IMR-90 (cell line): Measurements from ENCODE around the gene BLTP3B. TPM values are rescaled to one million over a fixed set of nuclear protein-coding genes. Genes with fewer than 3 reads are reported as not detected.

Experiments used
- ATAC-seq: fragments of 200-7000 bp; cut with Tn5 transposase; 2 replicates; pipeline ENCODE4 v1.9.1; 2020; ENCODE audit warnings: low read depth, mild to moderate bottlenecking, moderate library complexity
- BruUV-seq: library from RNA; stranded (reverse); fragments of 400-500 nt; replicated peaks from 2 replicates; lab custom pipeline; 2021; lab: Mats Ljungman, UMichigan
- CTCF ChIA-PET: fragments of 300-600 bp; formaldehyde crosslinking; extraction: SDS; loops from one replicate; lab custom pipeline; 2021; ENCODE audit warnings: antibody characterized with exemption; lab: Yijun Ruan, JAX
- POLR2A ChIA-PET: fragments of 300-600 bp; sonication (Branson Sonifier 250); formaldehyde crosslinking; loops from one replicate; lab custom pipeline; 2022; ENCODE audit warnings: antibody characterized with exemption; ENCODE audit not compliant: unreplicated experiment; lab: Charles Lee
- DNase-seq: peaks from one replicate; pipeline ENCODE4 v3.0.0; 2013
- H2AFZ ChIP-seq: replicated peaks from 2 replicates; pipeline ENCODE3; 2013; ENCODE audit warnings: low read length, mild to moderate bottlenecking; ENCODE audit not compliant: poor library complexity
- H2AK5ac ChIP-seq: 2 replicates; pipeline ENCODE4 v1.6.1; 2013; ENCODE audit warnings: low read depth, low read length, inconsistent platforms
- H2AK9ac ChIP-seq: replicated peaks from 2 replicates; pipeline ENCODE3; 2013; ENCODE audit warnings: mild to moderate bottlenecking, low read depth, low read length, moderate library complexity; ENCODE audit not compliant: poor library complexity
- H2BK120ac ChIP-seq: 2 replicates; pipeline ENCODE4 v1.6.1; 2013; ENCODE audit warnings: low read depth, low read length, inconsistent platforms
- H2BK15ac ChIP-seq: 3 replicates; pipeline ENCODE4 v1.6.1; 2013; ENCODE audit warnings: low read depth, low read length, inconsistent platforms
- H2BK20ac ChIP-seq: 2 replicates; pipeline ENCODE4 v1.6.1; 2013; ENCODE audit warnings: low read depth, mild to moderate bottlenecking, inconsistent platforms, low read length, moderate library complexity
- H2BK5ac ChIP-seq: 2 replicates; pipeline ENCODE4 v1.6.1; 2013; ENCODE audit warnings: mild to moderate bottlenecking, low read depth, low read length, inconsistent platforms; ENCODE audit not compliant: poor library complexity, severe bottlenecking
- H3K14ac ChIP-seq: replicated peaks from 2 replicates; pipeline ENCODE4 v1.6.1; 2013; ENCODE audit warnings: low read depth, low read length, inconsistent platforms
- H3K18ac ChIP-seq: 2 replicates; pipeline ENCODE4 v1.6.1; 2013; ENCODE audit warnings: low read depth, low read length, control low read depth
- H3K23ac ChIP-seq: 2 replicates; pipeline ENCODE4 v1.6.1; 2013; ENCODE audit warnings: low read depth, low read length, inconsistent platforms
- H3K27ac ChIP-seq: 2 replicates; pipeline ENCODE4 v1.5.1; 2013; ENCODE audit warnings: mild to moderate bottlenecking, control low read depth, low read length; ENCODE audit not compliant: insufficient read depth
- H3K27me3 ChIP-seq: 2 replicates; pipeline ENCODE4 v1.6.1; 2013; ENCODE audit warnings: low read length; ENCODE audit not compliant: control insufficient read depth, insufficient read depth
- H3K36me3 ChIP-seq: 2 replicates; pipeline ENCODE4 v1.6.1; 2013; ENCODE audit warnings: low read length, mixed read lengths; ENCODE audit not compliant: control insufficient read depth, insufficient read depth
- H3K4ac ChIP-seq: 2 replicates; pipeline ENCODE4 v1.6.1; 2013; ENCODE audit warnings: low read depth, low read length, inconsistent platforms
- H3K4me1 ChIP-seq: 2 replicates; pipeline ENCODE4 v1.6.1; 2013; ENCODE audit warnings: low read length, mixed read lengths; ENCODE audit not compliant: control insufficient read depth, insufficient read depth
- H3K4me2 ChIP-seq: 2 replicates; pipeline ENCODE4 v1.6.1; 2013; ENCODE audit warnings: low read depth, mild to moderate bottlenecking, control low read depth, low read length, moderate library complexity
- H3K4me3 ChIP-seq: 2 replicates; pipeline ENCODE4 v1.5.1; 2013; ENCODE audit warnings: low read depth, mild to moderate bottlenecking, control low read depth, low read length, moderate library complexity; ENCODE audit not compliant: insufficient read depth
- H3K56ac ChIP-seq: 2 replicates; pipeline ENCODE4 v1.6.1; 2013; ENCODE audit warnings: low read length, inconsistent platforms; ENCODE audit not compliant: insufficient read depth; ENCODE audit errors: extremely low read depth
- H3K79me1 ChIP-seq, 2 experiments: 2 replicates each; pipeline ENCODE4 v1.6.1; 2013; ENCODE audit warnings: low read length in 2 of 2, inconsistent platforms in 1 of 2, low read depth in 1 of 2
- H3K9ac ChIP-seq: 2 replicates; pipeline ENCODE4 v1.6.1; 2013; ENCODE audit warnings: low read depth, low read length, control low read depth
- H3K9me1 ChIP-seq: 2 replicates; pipeline ENCODE4 v1.6.1; 2013; ENCODE audit warnings: low read length, inconsistent platforms; ENCODE audit not compliant: insufficient read depth
- H3K9me3 ChIP-seq: 2 replicates; pipeline ENCODE4 v1.6.1; 2013; ENCODE audit warnings: low read length; ENCODE audit not compliant: control insufficient read depth, insufficient read depth
- H4K20me1 ChIP-seq: 2 replicates; pipeline ENCODE4 v1.6.1; 2013; ENCODE audit warnings: low read length, inconsistent platforms; ENCODE audit not compliant: insufficient read depth
- H4K5ac ChIP-seq: 2 replicates; pipeline ENCODE4 v1.6.1; 2013; ENCODE audit warnings: mild to moderate bottlenecking, low read depth, low read length, control low read depth
- H4K8ac ChIP-seq, 2 experiments: 2 replicates each; pipeline ENCODE4 v1.6.1; 2013; ENCODE audit warnings: low read depth in 2 of 2, low read length in 2 of 2, control low read depth in 1 of 2, inconsistent platforms in 1 of 2
- H4K91ac ChIP-seq: 2 replicates; pipeline ENCODE4 v1.6.1; 2013; ENCODE audit warnings: low read depth, low read length, inconsistent platforms; ENCODE audit not compliant: insufficient read depth
- BHLHE40 ChIP-seq: fragments of 150-350 bp; IDR thresholded peaks from 2 replicates; pipeline ENCODE4 v1.6.1; 2016; ENCODE audit warnings: mild to moderate bottlenecking, low read depth, low read length
- CEBPB ChIP-seq: IDR thresholded peaks from 2 replicates; pipeline ENCODE4 v1.6.1; 2012; ENCODE audit warnings: low read depth, low read length, improper control_type of control experiment
- CHD1 ChIP-seq: IDR thresholded peaks from 2 replicates; pipeline ENCODE4 v1.6.1; 2012; ENCODE audit warnings: low read depth, low read length, improper control_type of control experiment
- ELK1 ChIP-seq: fragments of 150-350 bp; IDR thresholded peaks from 2 replicates; pipeline ENCODE4 v1.6.1; 2016; ENCODE audit warnings: low read depth, mild to moderate bottlenecking, low read length, moderate library complexity, borderline replicate concordance
- FOS ChIP-seq: fragments of 150-350 bp; IDR thresholded peaks from 2 replicates; pipeline ENCODE4 v1.6.1; 2016; ENCODE audit warnings: low read depth, low read length
- MAFK ChIP-seq: IDR thresholded peaks from 2 replicates; pipeline ENCODE4 v1.6.1; 2012; ENCODE audit warnings: low read depth, low read length, improper control_type of control experiment
- NFE2L2 ChIP-seq: fragments of 150-350 bp; IDR thresholded peaks from 2 replicates; pipeline ENCODE4 v1.6.1; 2016; ENCODE audit warnings: low read depth, mild to moderate bottlenecking, low read length
- POLR2A ChIP-seq: IDR thresholded peaks from 2 replicates; pipeline ENCODE4 v1.6.1; 2012; ENCODE audit warnings: mild to moderate bottlenecking, low read depth, low read length
- RAD21 ChIP-seq: IDR thresholded peaks from 2 replicates; pipeline ENCODE4 v1.6.1; 2012; ENCODE audit warnings: low read length, improper control_type of control experiment
- RCOR1 ChIP-seq: IDR thresholded peaks from 2 replicates; pipeline ENCODE4 v1.6.1; 2012; ENCODE audit warnings: mild to moderate bottlenecking, low read length, improper control_type of control experiment; ENCODE audit not compliant: insufficient replicate concordance
- RFX5 ChIP-seq: IDR thresholded peaks from 2 replicates; pipeline ENCODE4 v1.8.0; 2012; ENCODE audit warnings: low read depth, mild to moderate bottlenecking, low read length, moderate library complexity
- USF2 ChIP-seq: fragments of 150-350 bp; IDR thresholded peaks from 2 replicates; pipeline ENCODE4 v1.6.1; 2017; ENCODE audit warnings: mild to moderate bottlenecking, antibody characterized with exemption, low read length, low read depth
- WGBS, 2 experiments: methylation state at CpG; one replicate each; pipeline versions ENCODE4 v1.1.5 to v1.1.7; 2013; ENCODE audit warnings: missing lambda C conversion rate in 2 of 2; ENCODE audit not compliant: insufficient read length in 1 of 2; ENCODE audit errors: extremely low coverage in 2 of 2; 5-methylcytosine and 5-hydroxymethylcytosine counted together
- dilution Hi-C: fragments of 300-500 bp; cut with HindIII; formaldehyde crosslinking; loops from one replicate; pipeline ENCODE4 v1.14.3; 2018; ENCODE audit warnings: low sequenced_read_pairs; ENCODE audit not compliant: unreplicated experiment
- in situ Hi-C: fragments of 300-500 bp; cut with MboI; formaldehyde crosslinking; loops from 3 replicates; pipeline ENCODE4 v1.14.3; 2019; ENCODE audit warnings: low sequenced_read_pairs, inconsistent platforms, mixed read lengths
- intact Hi-C: fragments of 100-400 bp; cut with micrococcal nuclease; formaldehyde crosslinking; loops from 2 replicates; pipeline ENCODE4 v1.10.0; 2022
- polyA plus RNA-seq, 3 experiments: library from polyadenylated mRNA; depleted of rRNA; stranded (reverse); fragments of >200 nt; gene quantifications; 2 replicates each; pipeline ENCODE4 v1.2.3, GENCODE V29; 2012; ENCODE audit warnings: low replicate concordance in 1 of 3
- total RNA-seq: library from RNA; depleted of rRNA; stranded (reverse); fragments of >200 nt; gene quantifications from 2 replicates; pipeline ENCODE4 v1.2.3, GENCODE V29; 2012

The BLTP3B gene
- total and polyA plus RNA-seq, 2 of the 4 experiments (the other 2 are of a cell fraction), result 8.9 to 38.7 TPM

- Histone ChIP-seq H3K14ac (no peak overlapping the region), H3K4ac (no peak overlapping the region), H3K36me3 (no peaks in the 10 kb centered on the region), H2BK120ac (no peak overlapping the region), H2AK9ac (no peak overlapping the region), H2AK5ac (no peak overlapping the region), H3K9me1 (no peaks in the 10 kb centered on the region), H3K4me2 (peak overlapping the region; percentile 19; the same call in 1 of the 2 replicates), H4K5ac (no peak overlapping the region), H4K20me1 (no peaks in the 10 kb centered on the region), H2BK15ac (no peak overlapping the region), H2AFZ (peak overlapping the region; percentile 53), H4K8ac (no peak overlapping the region), H3K23ac (no peak overlapping the region), H3K9me3 (no peaks in the 10 kb centered on the region), H3K27me3 (peaks cover 4% of the 10 kb centered on the region; the same call in 1 of the 2 replicates), H3K79me1 (no peaks in the 10 kb centered on the region), H4K91ac (no peak overlapping the region), H2BK20ac (no peak overlapping the region), H3K9ac (no peak overlapping the region), H3K18ac (no peak overlapping the region), H3K56ac (no peak overlapping the region), H3K4me1 (no peaks in the 10 kb centered on the region), H2BK5ac (no peak overlapping the region), H3K27ac (no peak overlapping the region), H3K4me3 (no peak overlapping the region)
- no TSS peak for BruUV-seq
- ATAC-seq (no peak), DNase-seq (no peak)
- TF ChIP-seq CHD1 (no peak), BHLHE40 (no peak), RAD21 (no peak), CEBPB (no peak), POLR2A (no peak), NFE2L2 (no peak), FOS (no peak), RFX5 (no peak), MAFK (no peak), ELK1 (no peak), RCOR1 (no peak), USF2 (no peak)
- ChIA-PET POLR2A (no interaction called here), CTCF (interaction anchor here (0.8 to 1.5 kb wide), 4 partner anchors 9 to 37 kb away, joined by 3 to 5 read pairs (median 3); partner anchors contain the start of gene ACTR6)
- WGBS, 2 experiments, result no CpG with 5 or more reads among the region's 7 CpGs
- in situ Hi-C loops (no loop called here), intact Hi-C loops (no loop called here), dilution Hi-C loops (no loop called here)
These were observed 21.6 kb upstream of the BLTP3B start for GRCh38 chr12:100164153-100164704.
